HG03159 (cell line): ENCODE data around the gene KRT79.

Experiments
- ATAC-seq: cut with Tn5 transposase; IDR thresholded peaks from one replicate; pipeline ENCODE4 v1.9.1; 2021; ENCODE audit warnings: mild to moderate bottlenecking, moderate library complexity; ENCODE audit not compliant: unreplicated experiment

Gene KRT79

DNA sequence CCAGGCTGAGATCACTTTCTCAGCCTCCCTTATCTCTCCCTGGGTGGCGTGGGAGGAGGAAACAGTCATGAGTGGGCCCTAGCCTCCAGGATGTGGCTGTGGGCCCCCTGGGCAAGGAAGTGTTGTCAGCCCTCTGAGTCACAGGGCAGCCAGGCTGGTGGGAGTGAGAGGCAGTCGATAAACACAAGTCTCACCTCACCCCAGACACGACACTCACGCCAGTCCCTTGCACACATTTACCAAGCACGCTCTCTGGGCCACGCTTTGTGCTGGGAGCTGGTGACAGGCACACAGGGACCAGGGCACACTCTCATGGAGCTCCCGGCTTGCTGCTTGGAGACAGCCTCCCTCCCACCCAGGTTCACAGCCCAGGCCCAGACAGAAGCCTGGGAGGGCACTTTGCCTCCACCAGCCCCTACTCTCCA, 1.9 kb upstream of the KRT79 start:
- ATAC-seq: no peak

DNA sequence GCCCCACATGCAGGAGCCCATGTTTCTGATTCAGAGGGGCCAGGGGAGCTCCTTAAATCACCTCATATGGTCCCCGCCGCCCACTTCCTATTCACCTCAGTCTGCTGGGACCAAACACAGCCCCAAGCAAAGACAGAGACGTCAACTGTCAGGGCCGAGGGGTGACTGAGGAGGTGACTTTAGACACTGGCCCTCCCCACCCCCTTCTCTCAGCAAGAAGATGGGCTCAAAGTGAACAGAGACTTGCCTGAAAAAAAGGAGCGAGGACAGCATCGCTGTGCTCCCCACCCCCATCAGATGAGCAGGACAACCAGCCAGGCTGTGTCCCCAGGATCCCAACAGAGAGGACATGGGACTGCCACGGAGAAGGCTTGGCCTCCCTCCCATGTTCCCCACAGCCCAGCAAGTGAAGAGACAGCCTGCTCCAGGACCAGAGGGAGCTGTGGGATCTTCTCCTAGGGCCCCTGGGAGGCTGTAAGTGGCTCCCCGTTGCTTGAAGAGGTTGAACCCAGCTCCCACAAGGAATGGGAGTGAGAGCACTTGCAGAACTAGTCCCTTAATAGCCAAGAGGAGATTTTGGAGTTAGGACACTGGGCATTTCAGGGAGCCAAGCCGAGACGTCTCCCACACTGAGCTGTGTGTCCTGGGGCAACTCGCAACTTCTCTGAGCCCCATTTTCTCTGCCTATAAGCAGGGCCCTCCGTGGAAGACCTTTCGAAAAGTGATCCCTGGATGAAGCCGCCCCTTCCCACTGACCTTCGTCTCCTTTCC, 1.3 kb upstream of the KRT79 start:
- ATAC-seq: no peak

DNA sequence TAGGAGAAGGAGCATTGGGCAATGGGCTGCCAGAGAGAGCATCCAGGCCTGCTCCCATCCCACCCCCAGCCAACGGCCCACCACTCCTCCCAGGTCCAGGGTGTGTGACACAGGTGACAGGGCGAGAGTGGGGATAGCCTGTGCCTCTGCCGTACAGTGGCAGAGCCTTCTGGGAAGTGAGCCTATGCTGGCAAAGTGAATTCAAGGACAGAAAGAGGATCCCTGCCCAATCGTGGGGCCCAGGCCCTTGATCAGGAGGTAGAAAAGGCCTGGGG, 553 bp upstream of the KRT79 start:
- no peak for ATAC-seq

DNA sequence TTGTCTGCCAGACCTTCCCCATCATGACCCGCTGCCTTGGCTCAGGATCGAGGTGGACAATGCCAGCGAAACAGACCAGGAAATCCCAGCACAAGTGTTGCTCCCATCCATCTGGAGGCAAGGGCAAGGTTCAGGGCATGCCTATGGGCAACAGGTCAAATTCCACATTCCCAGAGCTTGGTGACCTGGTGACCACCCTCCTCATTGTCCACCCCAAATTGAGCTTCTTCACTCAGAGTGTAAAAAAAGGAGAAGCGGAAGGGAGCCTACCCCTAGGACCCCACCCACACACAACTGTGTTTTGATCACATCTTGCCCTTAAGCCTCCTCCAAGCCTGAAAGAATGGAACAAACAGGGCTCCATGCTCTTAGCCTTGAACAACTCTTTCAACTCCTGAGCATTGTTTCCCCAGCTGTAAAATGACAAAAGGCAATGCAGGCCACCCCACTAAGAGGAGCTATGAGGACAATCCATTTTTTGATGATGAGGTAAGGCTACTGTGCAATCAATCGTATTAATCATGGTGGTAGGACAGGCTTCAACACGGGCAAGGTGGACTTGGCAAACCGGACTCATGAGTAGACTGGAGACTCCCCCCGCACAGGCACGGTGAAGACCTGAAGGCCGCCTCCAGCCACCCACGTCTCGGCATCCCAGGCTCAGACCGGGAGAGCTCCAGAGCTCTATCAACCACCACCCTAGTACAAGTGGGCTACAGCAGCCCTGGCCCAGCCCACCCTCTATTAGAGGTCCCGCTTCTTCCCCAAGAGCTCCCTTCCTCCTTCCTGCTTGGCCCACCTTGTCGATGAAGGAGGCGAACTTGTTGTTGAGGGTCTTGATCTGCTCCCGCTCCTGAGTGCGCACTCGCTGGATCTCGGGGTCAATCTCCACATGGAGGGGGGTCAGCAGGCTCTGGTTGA, 866 bp downstream of the KRT79 start:
- no peak for ATAC-seq

DNA sequence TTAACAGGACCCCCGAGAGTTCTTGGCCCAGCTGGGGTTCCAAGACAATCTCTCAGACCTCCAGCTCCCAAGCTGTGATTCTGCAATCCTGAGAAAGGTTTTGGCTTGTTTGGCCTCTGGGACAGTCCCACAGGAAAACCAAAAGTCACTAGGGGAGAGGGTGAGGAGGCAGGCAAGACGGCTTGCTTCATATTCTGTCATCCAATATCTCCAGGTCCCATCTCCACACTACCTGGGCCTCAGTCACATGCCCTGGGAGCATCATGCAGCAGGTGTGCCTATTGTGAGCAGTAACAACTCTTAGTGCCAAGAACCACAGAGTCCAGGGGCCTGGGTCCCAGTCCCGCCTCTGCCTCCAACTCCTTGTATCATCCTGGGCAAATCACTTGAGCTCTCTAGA, 1.7 kb downstream of the KRT79 start:
- ATAC-seq: no peak

DNA sequence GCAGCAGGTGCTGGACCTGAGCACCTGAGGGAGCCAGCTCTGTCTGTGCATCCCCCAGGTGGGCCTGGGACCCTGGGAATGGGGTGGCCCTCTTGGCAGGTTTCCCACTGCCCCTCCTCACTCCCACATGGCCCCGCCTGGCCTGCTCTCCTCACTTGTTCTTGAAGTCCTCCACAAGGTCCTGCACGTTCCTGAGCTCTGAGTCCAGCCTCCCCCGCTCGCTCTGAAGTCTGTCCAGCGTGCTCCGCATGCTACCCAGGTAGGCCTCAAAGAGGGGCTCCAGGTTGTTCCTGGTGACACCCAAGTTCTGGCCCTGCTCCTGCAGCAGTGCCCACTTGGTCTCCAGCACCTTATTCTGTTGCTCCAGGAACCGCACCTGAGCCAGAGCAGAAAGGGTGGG, 2.9 kb downstream of the KRT79 start:
- no peak for ATAC-seq

DNA sequence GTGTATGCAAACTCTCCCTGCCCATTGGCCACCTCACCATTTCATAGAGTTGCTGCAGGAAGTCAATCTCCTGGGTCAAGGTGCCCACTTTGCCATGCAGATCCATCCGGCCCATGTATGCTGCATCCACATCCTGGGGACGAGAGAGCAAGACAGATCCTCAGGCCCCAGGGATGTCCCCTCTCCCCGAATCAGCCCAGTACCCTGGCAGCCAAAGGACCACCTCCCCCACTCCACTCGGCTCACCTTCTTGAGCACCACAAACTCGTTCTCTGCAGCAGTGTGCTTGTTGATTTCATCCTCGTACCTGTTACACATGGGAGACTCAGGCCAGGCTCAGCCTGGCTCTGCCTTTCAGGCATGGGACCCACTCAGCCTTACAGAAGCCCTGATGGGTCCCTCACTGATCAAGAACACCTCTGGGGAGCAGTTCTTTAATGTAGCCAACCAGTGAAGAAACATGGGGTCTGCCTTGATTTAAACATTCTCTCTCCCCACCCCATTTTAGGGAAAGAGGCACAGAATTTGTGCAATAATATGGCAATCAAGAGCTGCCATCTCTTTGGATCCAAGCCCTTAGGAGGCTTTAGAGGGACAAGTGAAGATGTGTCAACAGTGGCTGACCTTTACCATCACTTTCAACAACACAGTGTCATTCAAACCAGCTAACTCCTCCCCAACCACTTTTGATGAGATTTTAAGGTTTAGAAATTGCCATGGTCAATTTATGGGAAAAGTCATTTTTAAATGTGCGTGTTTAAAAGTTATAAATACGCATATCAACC, 3.9 kb downstream of the KRT79 start:
- no peak for ATAC-seq

DNA sequence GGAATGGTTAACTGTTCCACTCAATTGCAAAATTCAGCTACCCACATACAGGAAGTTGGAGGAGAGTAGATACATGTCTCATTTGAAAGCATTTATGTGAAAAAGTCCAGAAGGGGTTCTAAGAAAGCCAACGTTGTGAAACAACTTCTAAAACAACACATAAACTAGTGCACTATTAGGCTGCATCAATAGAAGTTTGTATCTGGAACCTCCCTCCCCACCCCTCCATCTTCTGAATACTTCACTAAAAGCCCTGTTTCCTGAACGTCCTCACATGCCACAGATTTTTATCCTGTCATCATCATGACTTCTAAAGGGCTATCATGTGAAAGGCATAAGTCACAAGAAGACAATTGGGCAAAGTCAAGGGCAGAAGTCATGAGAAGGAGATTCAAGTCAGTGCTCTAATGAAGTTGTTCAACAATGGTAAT, 5.5 kb downstream of the KRT79 start:
- no peak for ATAC-seq

DNA sequence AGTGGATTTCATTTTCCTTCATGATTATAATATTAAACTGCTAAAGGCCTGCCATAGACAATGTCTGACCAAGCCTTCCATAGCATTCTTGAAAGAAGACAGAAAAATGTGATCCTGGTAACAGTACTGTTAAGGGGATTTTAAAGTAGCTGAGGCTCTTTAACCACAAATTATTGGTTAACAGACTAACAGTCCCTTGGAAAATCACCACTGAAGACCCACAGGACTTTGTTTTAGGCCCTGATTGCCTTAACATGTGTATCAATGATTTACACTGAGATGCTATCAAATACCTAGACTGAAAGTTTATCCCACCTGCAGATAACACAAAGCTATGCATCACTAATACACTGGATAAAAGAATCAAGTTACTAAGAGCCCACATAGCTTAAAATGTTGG, 6.0 kb downstream of the KRT79 start:
- no peak for ATAC-seq

DNA sequence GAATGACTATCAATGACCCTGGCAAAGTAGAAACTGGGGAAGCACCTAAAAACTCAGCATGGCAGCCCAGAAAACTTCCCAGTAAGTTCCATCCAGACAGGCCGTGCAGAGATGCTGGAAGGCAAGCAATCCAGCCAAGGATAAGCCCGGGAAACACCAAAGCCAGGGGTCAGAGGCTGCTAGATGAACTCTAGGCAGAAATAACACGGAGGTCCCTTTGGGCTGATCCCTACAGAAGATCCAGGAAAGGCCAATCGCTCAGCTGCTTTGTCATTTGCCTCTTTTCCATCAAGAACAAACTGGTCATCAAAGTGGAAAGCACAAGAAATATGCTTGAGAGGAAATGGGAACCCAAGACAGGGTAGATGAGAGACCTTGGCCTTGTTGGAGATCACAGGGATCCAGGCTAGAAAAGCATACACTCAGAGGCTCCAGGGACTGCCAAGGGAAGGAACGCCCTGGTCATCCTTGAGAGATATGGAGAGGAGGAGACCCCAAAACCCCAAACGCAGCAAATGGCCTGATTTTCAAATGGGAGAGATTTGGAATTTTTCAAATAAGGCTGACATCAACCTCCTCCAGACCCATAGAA, 6.5 kb downstream of the KRT79 start:
- no peak for ATAC-seq

DNA sequence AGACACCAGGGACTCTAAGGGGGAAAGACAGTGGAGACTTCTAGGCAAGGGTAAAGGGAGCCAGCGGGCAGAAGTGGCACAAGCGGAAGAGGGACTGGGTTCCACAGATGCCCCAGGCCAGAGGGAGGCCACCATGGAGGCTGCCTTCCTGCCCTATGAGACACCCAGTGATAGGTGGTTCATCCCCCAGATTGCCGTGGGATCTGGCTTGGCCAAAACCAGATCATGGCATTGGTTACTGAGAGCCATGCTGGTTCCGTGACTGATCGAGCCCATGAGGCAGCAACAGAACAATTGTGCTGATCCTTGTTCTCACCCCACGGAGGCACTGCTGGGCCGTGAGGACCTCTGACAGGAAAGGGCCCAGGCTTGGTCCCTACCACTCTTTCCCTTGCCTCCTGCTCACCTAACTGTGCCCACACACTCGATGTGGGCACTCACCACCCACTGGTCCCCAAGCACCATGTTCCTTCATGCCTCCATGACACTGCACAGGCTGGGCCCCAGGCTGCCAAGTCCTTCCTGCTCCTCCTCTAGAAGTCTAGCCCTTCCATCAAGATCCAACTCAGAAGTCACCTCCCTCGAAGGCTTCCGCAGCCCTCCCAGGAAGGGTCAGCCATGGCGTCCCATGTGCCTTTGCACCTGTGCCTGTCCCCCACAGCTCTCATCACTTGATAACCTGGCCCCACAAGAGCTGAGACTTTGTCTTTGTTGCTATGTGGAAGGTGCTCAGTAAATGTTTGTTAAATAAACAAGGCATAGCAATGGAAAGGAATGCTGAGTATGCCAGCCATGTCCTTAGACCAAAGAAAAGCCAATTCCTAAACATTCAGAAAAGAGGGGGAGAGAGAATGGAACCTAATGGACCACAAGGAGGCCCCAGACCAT, 7.3 kb downstream of the KRT79 start:
- no peak for ATAC-seq

DNA sequence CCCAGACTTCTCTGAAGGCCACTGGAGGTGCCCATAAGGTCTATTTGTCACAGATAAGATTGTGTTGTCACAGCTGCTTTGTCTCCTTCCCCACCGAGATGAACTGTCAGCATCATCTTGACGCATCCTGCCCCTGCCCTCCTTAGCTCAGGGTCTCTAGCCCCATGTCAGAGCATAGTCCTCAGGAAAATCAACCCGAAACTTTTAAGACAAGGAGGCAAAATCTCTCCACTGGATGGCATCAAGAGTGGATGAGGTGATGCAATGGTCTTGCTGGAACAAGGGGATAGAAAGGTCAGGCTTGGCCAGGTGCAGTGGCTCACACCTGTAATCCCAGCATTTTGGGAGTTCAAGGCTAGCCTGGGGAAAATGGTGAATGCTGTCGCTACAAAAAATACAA, 8.2 kb downstream of the KRT79 start:
- ATAC-seq: no peak

DNA sequence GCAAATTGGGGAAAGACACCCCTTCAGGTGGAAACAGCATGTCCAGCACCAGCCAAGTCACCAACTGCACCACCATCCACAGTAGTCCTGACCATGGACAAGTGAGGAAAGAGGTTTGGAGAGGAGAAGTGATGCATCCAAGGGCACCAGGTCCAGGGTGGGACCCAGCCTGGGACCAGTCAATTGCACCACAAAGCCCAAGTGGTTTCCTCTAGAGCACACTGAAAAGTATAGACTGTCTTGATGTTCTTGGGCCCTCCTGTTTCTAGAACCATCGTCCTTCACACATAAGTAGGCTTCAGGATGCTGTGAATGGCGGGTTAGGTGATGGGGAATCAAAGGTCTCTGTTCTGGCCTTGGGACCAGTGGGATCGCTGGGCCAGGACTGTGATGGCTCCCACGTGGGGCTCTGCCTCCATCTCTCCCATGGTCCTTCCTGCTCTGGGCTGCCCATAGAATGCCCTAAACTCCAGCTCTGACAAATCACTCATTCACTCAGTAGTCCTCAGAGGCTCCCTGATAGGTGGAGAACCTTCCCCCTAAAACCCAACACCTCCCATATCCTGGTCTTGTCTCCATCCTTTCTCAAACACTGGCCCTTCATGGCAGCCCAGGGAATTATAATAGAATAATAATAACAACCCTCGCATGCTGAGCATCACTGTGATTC, 9.2 kb downstream of the KRT79 start:
- no peak for ATAC-seq

DNA sequence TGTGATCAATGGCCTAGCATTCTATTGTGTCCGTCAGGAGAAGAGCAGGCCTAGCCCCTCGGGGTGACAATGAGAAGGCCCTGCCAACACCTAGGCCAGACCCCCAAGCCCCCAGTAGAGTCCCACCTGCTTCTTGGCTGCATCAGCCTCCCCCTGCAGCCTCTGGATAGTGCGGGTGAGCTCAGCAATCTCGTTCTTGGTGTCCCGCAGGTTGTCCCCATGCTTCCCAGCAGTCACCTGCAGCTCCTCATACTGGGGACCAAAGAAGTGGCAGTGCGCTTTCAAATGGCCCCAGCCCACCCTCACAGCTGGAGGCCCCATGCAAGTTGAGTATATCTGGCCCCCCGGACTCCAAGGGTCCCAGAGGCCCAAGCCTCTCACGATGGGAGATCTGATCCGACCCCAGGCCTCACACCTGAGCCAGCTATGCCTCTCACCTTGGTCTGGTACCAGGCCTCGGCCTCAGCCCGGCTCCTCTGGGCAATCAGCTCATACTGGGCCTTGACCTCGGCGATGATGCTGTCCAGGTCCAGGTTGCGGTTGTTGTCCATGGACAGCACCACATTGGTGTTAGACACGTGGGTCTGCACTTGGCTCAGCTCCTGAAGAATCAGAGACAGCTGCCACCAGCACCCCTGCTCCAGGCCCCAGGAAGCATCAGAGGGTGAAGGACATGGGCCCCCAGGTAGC, 10.2 kb downstream of the KRT79 start:
- no peak for ATAC-seq

DNA sequence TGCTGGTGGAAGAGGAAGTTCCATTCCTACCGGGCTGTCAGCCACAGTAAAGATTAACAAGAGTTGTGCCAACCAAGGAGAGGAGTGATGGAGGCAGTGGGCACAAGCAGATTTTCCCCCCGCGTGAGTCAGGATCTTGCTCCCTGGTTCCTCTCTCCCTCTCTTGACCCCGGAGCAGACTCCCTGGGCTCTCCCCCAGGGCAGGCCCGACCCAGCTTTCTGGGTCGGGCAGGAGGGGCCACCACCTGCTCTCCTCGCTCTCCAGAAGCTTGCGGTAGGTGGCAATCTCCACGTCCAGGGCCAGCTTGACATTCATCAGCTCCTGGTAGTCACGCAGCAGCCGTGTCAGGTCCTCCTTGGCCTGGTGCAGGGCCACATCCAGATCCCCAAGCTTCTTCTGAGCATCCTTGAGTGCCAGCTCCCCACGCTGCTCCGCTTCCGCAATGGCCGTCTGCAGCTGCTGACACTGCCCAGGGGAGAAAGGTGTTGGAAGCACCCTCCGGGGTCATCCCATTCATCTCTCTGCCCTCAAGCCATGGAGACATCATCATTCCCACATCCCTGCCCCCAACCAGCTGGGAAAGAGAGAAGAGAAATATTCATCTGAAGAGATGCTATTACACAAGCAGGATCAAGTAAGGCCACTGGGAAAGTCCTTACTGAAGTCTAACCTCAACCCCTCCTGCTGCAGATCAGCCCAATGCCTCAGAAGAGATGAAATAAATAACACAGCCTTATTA, 11.2 kb downstream of the KRT79 start:
- ATAC-seq: no peak

DNA sequence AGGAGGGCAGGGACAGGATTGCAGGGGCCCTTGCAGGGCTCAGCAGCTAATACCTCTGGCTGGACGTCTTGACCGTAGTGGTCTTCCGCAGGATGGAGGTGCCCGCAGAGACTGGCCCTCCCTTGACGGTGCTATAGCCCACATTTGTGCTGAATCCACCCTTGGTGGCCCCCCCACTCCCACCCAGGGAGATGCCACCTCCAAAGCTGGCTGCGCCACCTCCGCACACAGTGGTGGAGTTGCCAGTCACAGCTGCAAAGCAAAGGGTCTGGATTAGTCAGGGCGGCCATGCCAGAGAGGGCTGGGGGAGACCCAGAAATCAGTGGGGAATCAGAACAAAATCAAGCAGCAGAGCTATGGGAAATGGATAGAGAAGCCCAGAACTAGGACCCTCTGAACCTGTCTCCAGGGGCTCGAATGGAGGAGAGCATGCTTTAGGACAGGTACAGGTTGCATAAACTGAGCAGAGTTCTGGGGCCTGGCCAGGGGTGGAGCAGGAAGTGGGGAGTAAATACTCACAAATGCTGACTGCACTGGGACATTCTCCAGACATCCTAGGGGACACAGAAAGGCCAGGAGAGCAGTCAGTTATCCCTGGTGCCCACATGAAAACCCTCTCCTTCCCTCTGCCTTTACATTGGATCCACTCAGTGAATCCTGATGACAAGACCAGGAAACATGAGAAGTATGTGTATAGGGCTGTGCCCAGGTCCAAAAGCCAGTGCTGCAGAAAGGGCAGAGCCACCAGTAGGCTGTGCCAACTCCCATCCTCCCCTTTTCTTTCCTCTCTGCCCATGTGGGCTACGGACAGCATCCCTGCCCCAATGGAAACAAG, 12.1 kb downstream of the KRT79 start:
- ATAC-seq: no peak

DNA sequence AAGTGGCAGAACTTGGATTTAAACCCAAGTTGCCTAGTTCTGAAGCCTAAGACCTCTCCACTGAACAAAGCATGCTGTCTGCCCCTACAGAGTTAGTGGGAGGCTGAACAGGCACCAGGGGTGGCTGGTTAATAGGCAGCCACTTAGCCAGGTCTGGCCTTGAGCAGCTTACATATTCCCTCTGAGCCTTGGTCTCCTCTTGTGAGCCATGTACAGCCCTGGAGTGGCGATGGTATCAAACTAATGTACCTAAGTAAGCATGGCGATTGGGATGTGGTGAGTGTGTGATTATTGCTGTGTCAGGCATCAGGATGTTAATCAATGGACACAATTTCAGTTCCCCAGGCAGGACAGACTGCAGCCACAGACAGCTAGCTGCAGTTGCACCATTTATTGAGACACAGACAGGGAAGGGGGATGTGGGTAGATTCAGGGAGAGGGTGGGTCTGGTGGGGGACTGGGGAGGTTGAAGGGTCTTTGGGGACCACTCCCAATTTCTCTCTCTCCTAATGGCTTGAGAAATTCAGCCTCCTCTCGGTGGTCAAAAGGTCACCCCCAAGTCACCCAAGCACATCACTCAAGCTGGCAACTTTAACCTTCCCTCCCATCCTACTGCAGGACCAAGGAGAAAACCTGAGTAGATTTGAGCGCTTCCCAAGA, 12.9 kb downstream of the KRT79 start:
- ATAC-seq: no peak
